ENCODE results near the gene FKRP.

DNA sequence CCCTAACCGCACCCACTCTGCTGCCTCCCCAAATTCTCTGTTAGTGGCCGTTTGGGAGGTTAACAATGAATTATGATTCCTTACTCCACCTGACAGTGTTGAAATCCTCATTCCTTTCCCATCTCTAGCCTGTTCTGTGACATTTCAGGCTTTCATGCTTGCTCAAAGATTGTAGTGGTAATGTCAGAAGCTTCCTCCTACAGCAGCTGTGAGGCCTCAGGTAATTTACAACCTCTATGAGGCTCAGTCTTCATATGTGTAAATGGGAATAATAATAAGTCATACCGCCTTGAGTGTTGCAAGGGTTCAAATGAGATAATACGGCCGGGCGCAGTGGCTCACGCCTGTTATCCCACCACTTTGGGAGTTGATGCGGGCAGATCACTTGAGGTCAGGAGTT is 43.5 kb downstream of the FKRP start:
- TF ChIP-seq CSDC2 (CRISPR knock-in tag; IDR thresholded peaks at IDR 0.05) (no peak), ZFP3 (CRISPR knock-in tag; IDR thresholded peaks at IDR 0.05) (no peak), GLIS3 (CRISPR knock-in tag; IDR thresholded peaks at IDR 0.05) (no peak)
